SK-N-SH treated with all-trans-retinoic acid at 6 μM for 48 hours (cell line): ENCODE results near the gene ST8SIA3.

ENCODE experiments used
- ATAC-seq: fragments of 200-7000 bp; cut with Tn5 transposase; 3 replicates; pipeline ENCODE4 v1.9.1; 2020; ENCODE audit warnings: mild to moderate bottlenecking, moderate library complexity
- ARNTL ChIP-seq: fragments of 450-650 bp; formaldehyde crosslinking; IDR thresholded peaks from 2 replicates; pipeline ENCODE4 v1.5.0; 2020; ENCODE audit warnings: low read depth, mild to moderate bottlenecking, moderate library complexity, borderline replicate concordance
- BACH2 ChIP-seq: fragments of 250-450 bp; sonication (Bioruptor Pico); IDR thresholded peaks from 2 replicates; pipeline ENCODE4 v1.9.0; 2021; ENCODE audit warnings: mild to moderate bottlenecking, borderline replicate concordance
- CSDC2 ChIP-seq: fragments of 250-450 bp; sonication (Bioruptor Pico); IDR thresholded peaks from 2 replicates; pipeline ENCODE4 v1.5.0; 2020; ENCODE audit warnings: mild to moderate bottlenecking, moderate library complexity
- ESRRG ChIP-seq: fragments of 250-450 bp; sonication (Bioruptor Pico); IDR thresholded peaks from 2 replicates; pipeline ENCODE4 v1.6.1; 2021; ENCODE audit warnings: mild to moderate bottlenecking
- GLIS3 ChIP-seq: fragments of 250-450 bp; sonication (Bioruptor Pico); IDR thresholded peaks from 2 replicates; pipeline ENCODE4 v1.5.0; 2020; ENCODE audit warnings: mild to moderate bottlenecking, moderate library complexity
- ISL1 ChIP-seq: fragments of 250-450 bp; sonication (Bioruptor Pico); IDR thresholded peaks from 2 replicates; pipeline ENCODE4 v2.1.2; 2022; ENCODE audit warnings: mild to moderate bottlenecking, moderate library complexity
- OSR1 ChIP-seq: fragments of 250-450 bp; sonication (Bioruptor Pico); IDR thresholded peaks from 2 replicates; pipeline ENCODE4 v1.8.0; 2022; ENCODE audit warnings: moderate library complexity, mild to moderate bottlenecking, inconsistent platforms
- PPARA ChIP-seq: fragments of 250-450 bp; sonication (Bioruptor Pico); IDR thresholded peaks from 2 replicates; pipeline ENCODE4 v1.5.0; 2020; ENCODE audit warnings: mild to moderate bottlenecking, borderline replicate concordance
- RARB ChIP-seq: fragments of 250-450 bp; sonication (Bioruptor Pico); IDR thresholded peaks from 2 replicates; pipeline ENCODE4 v1.8.0; 2021; ENCODE audit warnings: mild to moderate bottlenecking, moderate library complexity
- SNAI2 ChIP-seq: fragments of 250-450 bp; sonication (Bioruptor Pico); IDR thresholded peaks from 2 replicates; pipeline ENCODE4 v1.5.0; 2020; ENCODE audit warnings: mild to moderate bottlenecking, moderate library complexity
- TCF4 ChIP-seq: fragments of 250-450 bp; sonication (Bioruptor Pico); IDR thresholded peaks from 2 replicates; pipeline ENCODE4 v1.8.0; 2021; ENCODE audit warnings: mild to moderate bottlenecking, moderate library complexity, borderline replicate concordance
- TOX ChIP-seq: fragments of 250-450 bp; sonication (Bioruptor Pico); IDR thresholded peaks from 2 replicates; pipeline ENCODE4 v1.8.0; 2021; ENCODE audit warnings: mild to moderate bottlenecking, moderate library complexity, borderline replicate concordance
- ZFP3 ChIP-seq: fragments of 250-450 bp; sonication (Bioruptor Pico); IDR thresholded peaks from 2 replicates; pipeline ENCODE4 v1.5.0; 2020; ENCODE audit warnings: mild to moderate bottlenecking, moderate library complexity
- ZFP30 ChIP-seq: fragments of 450-650 bp; formaldehyde crosslinking; IDR thresholded peaks from 2 replicates; pipeline ENCODE4 v1.5.0; 2022; ENCODE audit warnings: mild to moderate bottlenecking, moderate library complexity
- ZNF565 ChIP-seq: fragments of 450-650 bp; formaldehyde crosslinking; conservative IDR thresholded peaks from 2 replicates; pipeline ENCODE4 v1.5.0; 2020; ENCODE audit warnings: low read depth, mild to moderate bottlenecking, moderate library complexity
- ZNF70 ChIP-seq: fragments of 450-650 bp; formaldehyde crosslinking; IDR thresholded peaks from 2 replicates; pipeline ENCODE4 v1.5.0; 2020; ENCODE audit warnings: mild to moderate bottlenecking, moderate library complexity
- ZNF8 ChIP-seq: fragments of 450-650 bp; formaldehyde crosslinking; IDR thresholded peaks from 2 replicates; pipeline ENCODE4 v1.5.0; 2020; ENCODE audit warnings: mild to moderate bottlenecking, moderate library complexity
- TF ChIP-seq, protein P1 (sequence below): fragments of 250-450 bp; sonication (Bioruptor Pico); IDR thresholded peaks from 2 replicates; pipeline ENCODE4 v1.5.0; 2020; ENCODE audit warnings: mild to moderate bottlenecking, moderate library complexity
- TF ChIP-seq, protein P2 (sequence below): fragments of 250-450 bp; sonication (Bioruptor Pico); IDR thresholded peaks from 2 replicates; pipeline ENCODE4 v1.5.1; 2021; ENCODE audit warnings: mild to moderate bottlenecking, moderate library complexity
- TF ChIP-seq, protein P3 (sequence below): fragments of 250-450 bp; sonication (Bioruptor Pico); IDR thresholded peaks from 2 replicates; pipeline ENCODE4 v1.8.0; 2020; ENCODE audit warnings: mild to moderate bottlenecking, moderate library complexity, borderline replicate concordance
- TF ChIP-seq, protein P4 (sequence below): fragments of 250-450 bp; sonication (Bioruptor Pico); IDR thresholded peaks from 2 replicates; pipeline ENCODE4 v1.5.1; 2020; ENCODE audit warnings: low read depth, mild to moderate bottlenecking, moderate library complexity
- TF ChIP-seq, protein P5 (sequence below): fragments of 250-450 bp; sonication (Bioruptor Pico); IDR thresholded peaks from 2 replicates; pipeline ENCODE4 v1.8.0; 2021; ENCODE audit warnings: low read depth, mild to moderate bottlenecking, moderate library complexity, borderline replicate concordance

The ST8SIA3 gene, protein sequence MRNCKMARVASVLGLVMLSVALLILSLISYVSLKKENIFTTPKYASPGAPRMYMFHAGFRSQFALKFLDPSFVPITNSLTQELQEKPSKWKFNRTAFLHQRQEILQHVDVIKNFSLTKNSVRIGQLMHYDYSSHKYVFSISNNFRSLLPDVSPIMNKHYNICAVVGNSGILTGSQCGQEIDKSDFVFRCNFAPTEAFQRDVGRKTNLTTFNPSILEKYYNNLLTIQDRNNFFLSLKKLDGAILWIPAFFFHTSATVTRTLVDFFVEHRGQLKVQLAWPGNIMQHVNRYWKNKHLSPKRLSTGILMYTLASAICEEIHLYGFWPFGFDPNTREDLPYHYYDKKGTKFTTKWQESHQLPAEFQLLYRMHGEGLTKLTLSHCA

DNA sequence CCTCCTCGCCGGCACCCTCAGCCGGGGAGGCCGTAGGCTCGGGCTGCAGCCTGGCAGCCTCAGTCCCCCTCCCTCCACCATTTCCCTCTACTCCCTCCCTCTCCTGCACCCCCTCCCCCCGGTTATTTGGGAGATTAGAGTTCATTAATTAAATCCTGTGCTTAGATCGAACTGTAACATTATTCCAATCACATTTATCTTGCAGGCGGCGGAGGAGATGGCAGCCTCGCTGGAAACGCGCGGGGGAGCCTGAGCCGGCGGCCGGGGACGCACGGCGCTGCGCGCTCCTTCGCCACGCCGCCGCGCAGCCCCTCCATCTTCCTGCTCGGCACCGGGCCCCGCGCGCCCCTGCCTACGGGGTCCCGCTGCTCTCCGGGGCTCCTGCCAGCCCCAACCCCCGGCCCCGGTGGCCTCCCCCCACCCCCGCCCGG is at the start of gene ST8SIA3:
Gene ST8SIA3 (plus strand): TSS at position 287 of the 431 bp plus-strand sequence. CDS start 290 bp downstream, outside the sequence.
- TF ChIP-seq TOX (no peak), ESRRG (no peak), BACH2 (no peak), ISL1 (no peak), ZNF8 (no peak), ZNF565 (CRISPR knock-in tag) (no peak), GLIS3 (CRISPR knock-in tag) (no peak), ZFP30 (CRISPR knock-in tag) (no peak), PPARA (CRISPR knock-in tag) (no peak), TCF4 (CRISPR knock-in tag) (no peak), OSR1 (CRISPR knock-in tag) (no peak), ZNF70 (CRISPR knock-in tag) (no peak)
- TF ChIP-seq, protein P1, sequence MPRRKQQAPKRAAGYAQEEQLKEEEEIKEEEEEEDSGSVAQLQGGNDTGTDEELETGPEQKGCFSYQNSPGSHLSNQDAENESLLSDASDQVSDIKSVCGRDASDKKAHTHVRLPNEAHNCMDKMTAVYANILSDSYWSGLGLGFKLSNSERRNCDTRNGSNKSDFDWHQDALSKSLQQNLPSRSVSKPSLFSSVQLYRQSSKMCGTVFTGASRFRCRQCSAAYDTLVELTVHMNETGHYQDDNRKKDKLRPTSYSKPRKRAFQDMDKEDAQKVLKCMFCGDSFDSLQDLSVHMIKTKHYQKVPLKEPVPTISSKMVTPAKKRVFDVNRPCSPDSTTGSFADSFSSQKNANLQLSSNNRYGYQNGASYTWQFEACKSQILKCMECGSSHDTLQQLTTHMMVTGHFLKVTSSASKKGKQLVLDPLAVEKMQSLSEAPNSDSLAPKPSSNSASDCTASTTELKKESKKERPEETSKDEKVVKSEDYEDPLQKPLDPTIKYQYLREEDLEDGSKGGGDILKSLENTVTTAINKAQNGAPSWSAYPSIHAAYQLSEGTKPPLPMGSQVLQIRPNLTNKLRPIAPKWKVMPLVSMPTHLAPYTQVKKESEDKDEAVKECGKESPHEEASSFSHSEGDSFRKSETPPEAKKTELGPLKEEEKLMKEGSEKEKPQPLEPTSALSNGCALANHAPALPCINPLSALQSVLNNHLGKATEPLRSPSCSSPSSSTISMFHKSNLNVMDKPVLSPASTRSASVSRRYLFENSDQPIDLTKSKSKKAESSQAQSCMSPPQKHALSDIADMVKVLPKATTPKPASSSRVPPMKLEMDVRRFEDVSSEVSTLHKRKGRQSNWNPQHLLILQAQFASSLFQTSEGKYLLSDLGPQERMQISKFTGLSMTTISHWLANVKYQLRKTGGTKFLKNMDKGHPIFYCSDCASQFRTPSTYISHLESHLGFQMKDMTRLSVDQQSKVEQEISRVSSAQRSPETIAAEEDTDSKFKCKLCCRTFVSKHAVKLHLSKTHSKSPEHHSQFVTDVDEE (CRISPR knock-in tag), result no peak
- TF ChIP-seq, protein P2, sequence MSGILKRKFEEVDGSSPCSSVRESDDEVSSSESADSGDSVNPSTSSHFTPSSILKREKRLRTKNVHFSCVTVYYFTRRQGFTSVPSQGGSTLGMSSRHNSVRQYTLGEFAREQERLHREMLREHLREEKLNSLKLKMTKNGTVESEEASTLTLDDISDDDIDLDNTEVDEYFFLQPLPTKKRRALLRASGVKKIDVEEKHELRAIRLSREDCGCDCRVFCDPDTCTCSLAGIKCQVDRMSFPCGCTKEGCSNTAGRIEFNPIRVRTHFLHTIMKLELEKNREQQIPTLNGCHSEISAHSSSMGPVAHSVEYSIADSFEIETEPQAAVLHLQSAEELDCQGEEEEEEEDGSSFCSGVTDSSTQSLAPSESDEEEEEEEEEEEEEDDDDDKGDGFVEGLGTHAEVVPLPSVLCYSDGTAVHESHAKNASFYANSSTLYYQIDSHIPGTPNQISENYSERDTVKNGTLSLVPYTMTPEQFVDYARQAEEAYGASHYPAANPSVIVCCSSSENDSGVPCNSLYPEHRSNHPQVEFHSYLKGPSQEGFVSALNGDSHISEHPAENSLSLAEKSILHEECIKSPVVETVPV (CRISPR knock-in tag), result no peak
- TF ChIP-seq, protein P3, sequence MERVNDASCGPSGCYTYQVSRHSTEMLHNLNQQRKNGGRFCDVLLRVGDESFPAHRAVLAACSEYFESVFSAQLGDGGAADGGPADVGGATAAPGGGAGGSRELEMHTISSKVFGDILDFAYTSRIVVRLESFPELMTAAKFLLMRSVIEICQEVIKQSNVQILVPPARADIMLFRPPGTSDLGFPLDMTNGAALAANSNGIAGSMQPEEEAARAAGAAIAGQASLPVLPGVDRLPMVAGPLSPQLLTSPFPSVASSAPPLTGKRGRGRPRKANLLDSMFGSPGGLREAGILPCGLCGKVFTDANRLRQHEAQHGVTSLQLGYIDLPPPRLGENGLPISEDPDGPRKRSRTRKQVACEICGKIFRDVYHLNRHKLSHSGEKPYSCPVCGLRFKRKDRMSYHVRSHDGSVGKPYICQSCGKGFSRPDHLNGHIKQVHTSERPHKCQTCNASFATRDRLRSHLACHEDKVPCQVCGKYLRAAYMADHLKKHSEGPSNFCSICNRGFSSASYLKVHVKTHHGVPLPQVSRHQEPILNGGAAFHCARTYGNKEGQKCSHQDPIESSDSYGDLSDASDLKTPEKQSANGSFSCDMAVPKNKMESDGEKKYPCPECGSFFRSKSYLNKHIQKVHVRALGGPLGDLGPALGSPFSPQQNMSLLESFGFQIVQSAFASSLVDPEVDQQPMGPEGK (CRISPR knock-in tag), result no peak
- TF ChIP-seq, protein P4, sequence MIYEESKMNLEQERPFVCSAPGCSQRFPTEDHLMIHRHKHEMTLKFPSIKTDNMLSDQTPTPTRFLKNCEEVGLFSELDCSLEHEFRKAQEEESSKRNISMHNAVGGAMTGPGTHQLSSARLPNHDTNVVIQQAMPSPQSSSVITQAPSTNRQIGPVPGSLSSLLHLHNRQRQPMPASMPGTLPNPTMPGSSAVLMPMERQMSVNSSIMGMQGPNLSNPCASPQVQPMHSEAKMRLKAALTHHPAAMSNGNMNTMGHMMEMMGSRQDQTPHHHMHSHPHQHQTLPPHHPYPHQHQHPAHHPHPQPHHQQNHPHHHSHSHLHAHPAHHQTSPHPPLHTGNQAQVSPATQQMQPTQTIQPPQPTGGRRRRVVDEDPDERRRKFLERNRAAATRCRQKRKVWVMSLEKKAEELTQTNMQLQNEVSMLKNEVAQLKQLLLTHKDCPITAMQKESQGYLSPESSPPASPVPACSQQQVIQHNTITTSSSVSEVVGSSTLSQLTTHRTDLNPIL, result no peak
- TF ChIP-seq, all 23 proteins: peak for 0
- no peak for ATAC-seq

DNA sequence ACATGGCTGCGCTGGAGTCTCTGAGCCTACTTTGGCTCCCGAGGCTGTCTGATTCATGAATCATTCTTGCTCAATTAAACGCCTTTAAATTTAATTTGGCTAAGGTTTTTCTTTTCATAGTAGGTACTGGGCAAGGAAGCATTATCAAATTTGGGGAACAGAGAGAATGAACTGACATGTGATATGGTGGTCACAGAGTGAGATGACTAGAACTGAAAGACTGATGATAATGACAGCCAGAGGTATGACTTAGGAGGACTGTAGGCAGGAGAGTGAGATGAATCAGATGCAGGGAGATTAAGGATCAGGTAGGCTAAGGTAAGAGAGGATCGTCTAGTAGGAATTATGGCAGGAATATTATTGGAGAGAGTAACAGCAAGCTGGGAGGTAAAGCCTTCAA is 40.9 kb upstream of the ST8SIA3 start:
- no peak for ATAC-seq

More for the DNA sequence above, 40.9 kb upstream of the ST8SIA3 start:
- TF ChIP-seq, protein P5, sequence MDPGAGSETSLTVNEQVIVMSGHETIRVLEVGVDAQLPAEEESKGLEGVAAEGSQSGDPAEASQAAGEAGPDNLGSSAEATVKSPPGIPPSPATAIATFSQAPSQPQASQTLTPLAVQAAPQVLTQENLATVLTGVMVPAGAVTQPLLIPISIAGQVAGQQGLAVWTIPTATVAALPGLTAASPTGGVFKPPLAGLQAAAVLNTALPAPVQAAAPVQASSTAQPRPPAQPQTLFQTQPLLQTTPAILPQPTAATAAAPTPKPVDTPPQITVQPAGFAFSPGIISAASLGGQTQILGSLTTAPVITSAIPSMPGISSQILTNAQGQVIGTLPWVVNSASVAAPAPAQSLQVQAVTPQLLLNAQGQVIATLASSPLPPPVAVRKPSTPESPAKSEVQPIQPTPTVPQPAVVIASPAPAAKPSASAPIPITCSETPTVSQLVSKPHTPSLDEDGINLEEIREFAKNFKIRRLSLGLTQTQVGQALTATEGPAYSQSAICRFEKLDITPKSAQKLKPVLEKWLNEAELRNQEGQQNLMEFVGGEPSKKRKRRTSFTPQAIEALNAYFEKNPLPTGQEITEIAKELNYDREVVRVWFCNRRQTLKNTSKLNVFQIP (CRISPR knock-in tag), result no peak
- TF ChIP-seq BACH2 (no peak), ESRRG (no peak), ZFP3 (no peak), RARB (CRISPR knock-in tag) (no peak), CSDC2 (CRISPR knock-in tag) (no peak), TOX (no peak), SNAI2 (CRISPR knock-in tag) (no peak), ISL1 (no peak), ZNF8 (no peak), ARNTL (CRISPR knock-in tag) (no peak), PPARA (CRISPR knock-in tag) (no peak), ZFP30 (CRISPR knock-in tag) (no peak)
- TF ChIP-seq, protein P2 (CRISPR knock-in tag), result no peak
- TF ChIP-seq, protein P1 (CRISPR knock-in tag), result no peak
- TF ChIP-seq, protein P3 (CRISPR knock-in tag), result no peak
